DOHH2 (cell line): Measurements from ENCODE around the gene SHLD2.
"Not testable (repeated sequence)": the region's sequence is repeated elsewhere in the genome, so short reads cannot be mapped to it uniquely, and the experiment has no call there.

Source experiments
- H3F3A ChIP-seq: fragments of 200-600 bp; sonication (generic), shearing (Covaris generic); 2 replicates; pipeline ENCODE4 v1.6.0; 2016; ENCODE audit warnings: antibody characterized with exemption, mild to moderate bottlenecking; ENCODE audit not compliant: control insufficient read depth, insufficient read depth
- H3K27ac ChIP-seq: fragments of 200-600 bp; sonication (generic); 2 replicates; pipeline ENCODE4 v1.5.1; 2014; ENCODE audit warnings: low read depth, mild to moderate bottlenecking, low read length, moderate library complexity
- H3K27me3 ChIP-seq: fragments of 200-600 bp; sonication (generic); 2 replicates; pipeline ENCODE4 v1.6.1; 2014; ENCODE audit warnings: mild to moderate bottlenecking, low read length, mixed read lengths; ENCODE audit not compliant: control insufficient read depth
- H3K36me3 ChIP-seq: fragments of 200-600 bp; sonication (generic); 2 replicates; pipeline ENCODE4 v1.6.1; 2014; ENCODE audit warnings: mild to moderate bottlenecking, low read length, moderate library complexity, mixed read lengths; ENCODE audit not compliant: control insufficient read depth
- H3K4me1 ChIP-seq: fragments of 200-600 bp; sonication (generic); 2 replicates; pipeline ENCODE4 v1.6.1; 2014; ENCODE audit warnings: mild to moderate bottlenecking, low read length, mixed read lengths; ENCODE audit not compliant: control insufficient read depth
- H3K4me2 ChIP-seq: fragments of 200-600 bp; sonication (generic); 2 replicates; pipeline ENCODE4 v1.6.0; 2014; ENCODE audit warnings: mild to moderate bottlenecking, low read length, moderate library complexity
- H3K4me3 ChIP-seq: fragments of 200-600 bp; sonication (generic); 2 replicates; pipeline ENCODE4 v1.5.1; 2014; ENCODE audit warnings: mild to moderate bottlenecking, low read length, mixed read lengths
- H3K79me2 ChIP-seq: fragments of 200-600 bp; sonication (generic); 2 replicates; pipeline ENCODE4 v1.6.1; 2014; ENCODE audit warnings: mild to moderate bottlenecking, low read length, mixed read lengths; ENCODE audit not compliant: control insufficient read depth
- H3K9me2 ChIP-seq: fragments of 200-600 bp; sonication (generic); replicated peaks from 2 replicates; pipeline ENCODE4 v1.6.1; 2014; ENCODE audit warnings: mild to moderate bottlenecking, low read length, mixed read lengths; ENCODE audit not compliant: control insufficient read depth
- H3K9me3 ChIP-seq: fragments of 200-600 bp; sonication (generic); 2 replicates; pipeline ENCODE4 v1.6.1; 2014; ENCODE audit warnings: antibody characterized with exemption, low read length, mixed read lengths; ENCODE audit not compliant: control insufficient read depth, insufficient read depth
- H4K20me1 ChIP-seq: fragments of 200-600 bp; sonication (generic); 2 replicates; pipeline ENCODE4 v1.6.0; 2014; ENCODE audit warnings: low read depth, mild to moderate bottlenecking, antibody characterized with exemption, low read length, moderate library complexity; ENCODE audit not compliant: control insufficient read depth, insufficient read depth

The SHLD2 gene

DNA sequence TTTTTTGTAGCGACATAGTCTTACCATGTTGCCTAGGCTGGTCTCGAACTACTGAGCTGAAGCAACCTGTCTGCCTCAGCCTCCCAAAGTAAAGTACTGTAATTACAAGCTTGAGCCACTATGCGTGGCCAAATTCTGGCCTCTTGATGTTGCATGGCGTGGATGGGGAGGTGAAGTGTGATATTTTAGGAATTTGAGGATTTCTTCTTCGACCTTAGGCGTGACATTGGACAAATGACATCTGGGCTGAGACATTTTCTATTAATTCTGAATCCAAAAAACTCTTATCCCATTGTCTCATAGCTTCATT, 48.1 kb downstream of the SHLD2 start:
- not testable (repeated sequence) for H3K4me2 ChIP-seq

DNA sequence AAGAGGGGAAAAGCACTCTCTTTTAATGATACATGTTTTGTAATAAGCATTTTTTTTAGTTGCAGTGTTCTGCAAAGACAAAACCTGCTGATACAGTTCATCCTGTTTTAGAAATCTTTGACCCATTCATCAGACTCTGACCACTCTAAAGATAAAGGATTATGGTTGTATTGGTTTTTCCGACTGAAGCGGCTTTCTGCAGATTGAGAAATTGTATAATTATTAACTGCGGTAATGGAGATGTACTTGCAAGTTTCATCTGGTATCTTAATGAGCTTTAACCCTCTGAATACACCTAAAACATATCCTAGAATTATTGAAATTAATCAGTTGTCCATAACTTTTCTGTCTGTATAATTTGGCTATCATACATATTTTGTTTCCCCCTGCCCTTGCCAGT, 50.6 kb downstream of the SHLD2 start:
- H3K79me2 ChIP-seq, H4K20me1 ChIP-seq, H3K9me3 ChIP-seq, H3K4me2 ChIP-seq, H3K4me1 ChIP-seq, H3K27me3 ChIP-seq, H3K27ac ChIP-seq, H3K9me2 ChIP-seq, H3K4me3 ChIP-seq, H3K36me3 ChIP-seq, H3F3A ChIP-seq: not testable (repeated sequence)

More for the DNA sequence above, 48.1 kb downstream of the SHLD2 start:
- H3K79me2 ChIP-seq, H3K4me1 ChIP-seq, H3K27me3 ChIP-seq, H3K9me2 ChIP-seq, H3K4me3 ChIP-seq, H3K9me3 ChIP-seq, H3K27ac ChIP-seq, H4K20me1 ChIP-seq, H3F3A ChIP-seq, H3K36me3 ChIP-seq: not testable (repeated sequence)

DNA sequence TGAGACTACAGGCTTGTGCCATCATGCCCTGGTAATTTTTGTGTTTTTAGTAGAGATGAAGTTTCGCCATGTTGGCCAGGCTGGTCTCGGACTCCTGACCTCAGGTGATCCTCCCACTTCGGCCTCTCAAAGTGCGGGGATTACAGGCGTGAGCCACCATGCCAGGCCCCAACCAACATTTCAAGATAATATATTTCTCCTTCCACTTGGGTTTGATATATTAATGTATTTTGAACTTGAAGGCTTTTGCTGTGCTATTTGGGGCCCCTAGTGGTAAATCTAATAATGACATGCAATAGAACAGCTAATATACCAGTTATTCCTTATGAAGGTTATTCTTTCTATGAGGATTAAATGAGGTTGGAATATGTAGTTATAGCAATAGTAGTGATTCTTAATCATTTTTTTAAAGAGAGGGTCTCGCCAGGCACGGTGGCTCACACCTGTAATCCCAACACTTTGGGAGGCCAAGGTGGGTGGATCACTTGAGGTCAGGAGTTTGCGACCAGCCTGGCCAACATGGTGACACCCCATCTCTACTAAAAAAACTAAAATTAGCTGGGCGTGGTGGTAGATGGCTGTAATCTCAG, 54.1 kb downstream of the SHLD2 start:
- H3F3A ChIP-seq, H3K79me2 ChIP-seq, H3K9me3 ChIP-seq, H3K4me1 ChIP-seq, H3K4me2 ChIP-seq, H3K36me3 ChIP-seq, H3K27me3 ChIP-seq, H4K20me1 ChIP-seq, H3K27ac ChIP-seq, H3K4me3 ChIP-seq, H3K9me2 ChIP-seq: not testable (repeated sequence)

DNA sequence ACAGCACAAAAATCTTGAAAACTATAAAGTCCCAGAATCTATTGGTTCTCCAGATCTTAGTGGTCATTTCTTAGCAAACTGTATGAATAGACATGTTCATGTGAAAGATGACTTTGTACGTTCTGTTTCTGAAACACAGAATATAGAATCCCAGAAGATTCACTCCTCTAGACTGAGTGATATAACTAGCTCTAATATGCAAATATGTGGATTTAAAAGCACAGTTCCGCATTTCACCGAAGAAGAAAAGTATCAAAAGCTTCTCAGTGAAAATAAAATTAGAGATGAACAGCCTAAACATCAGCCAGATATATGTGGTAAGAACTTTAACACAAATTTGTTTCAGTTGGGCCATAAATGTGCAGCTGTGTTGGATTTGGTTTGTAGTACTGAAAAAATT, 56.5 kb downstream of the SHLD2 start:
- H4K20me1 ChIP-seq, H3K27me3 ChIP-seq, H3K4me1 ChIP-seq, H3K9me3 ChIP-seq, H3K9me2 ChIP-seq, H3F3A ChIP-seq, H3K79me2 ChIP-seq, H3K36me3 ChIP-seq: not testable (repeated sequence)
- Histone ChIP-seq H3K27ac (peak overlapping the region; percentile 32; the same call in 1 of the 2 replicates), H3K4me3 (peak overlapping the region; percentile 34; the same call in 1 of the 2 replicates), H3K4me2 (peak overlapping the region; percentile 39; the same call in 1 of the 2 replicates)

DNA sequence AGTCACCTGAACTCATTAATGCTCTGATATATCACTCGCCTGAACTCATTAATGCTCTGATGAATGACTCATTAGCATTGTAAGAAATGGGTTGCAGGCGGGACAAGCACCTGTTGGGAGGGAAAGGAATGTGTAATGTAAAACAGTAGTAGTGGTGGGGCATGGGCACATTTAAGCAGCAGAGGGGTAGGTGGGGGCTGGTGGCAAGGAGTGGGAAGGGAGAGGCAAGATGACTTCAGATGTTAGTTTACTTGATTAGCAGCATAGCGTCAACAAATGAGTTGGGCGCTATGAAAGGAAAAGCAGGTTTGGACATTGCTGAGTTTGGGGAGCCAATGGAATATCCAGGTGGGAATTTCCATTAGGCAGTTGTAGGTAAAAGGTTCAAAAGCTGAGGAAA, 61.8 kb downstream of the SHLD2 start:
- not testable (repeated sequence) for H3K27ac ChIP-seq, H3K4me3 ChIP-seq, H3K27me3 ChIP-seq, H3K36me3 ChIP-seq, H4K20me1 ChIP-seq, H3K79me2 ChIP-seq, H3K9me2 ChIP-seq, H3F3A ChIP-seq, H3K9me3 ChIP-seq, H3K4me1 ChIP-seq, H3K4me2 ChIP-seq

- not testable (repeated sequence) for H3K4me2 ChIP-seq, H4K20me1 ChIP-seq, H3F3A ChIP-seq, H3K36me3 ChIP-seq, H3K27me3 ChIP-seq, H3K4me1 ChIP-seq, H3K9me3 ChIP-seq, H3K27ac ChIP-seq, H3K79me2 ChIP-seq, H3K9me2 ChIP-seq, H3K4me3 ChIP-seq
Measured at GRCh38 chr10:87157821-87158220, 62.8 kb downstream of the SHLD2 start.

DNA sequence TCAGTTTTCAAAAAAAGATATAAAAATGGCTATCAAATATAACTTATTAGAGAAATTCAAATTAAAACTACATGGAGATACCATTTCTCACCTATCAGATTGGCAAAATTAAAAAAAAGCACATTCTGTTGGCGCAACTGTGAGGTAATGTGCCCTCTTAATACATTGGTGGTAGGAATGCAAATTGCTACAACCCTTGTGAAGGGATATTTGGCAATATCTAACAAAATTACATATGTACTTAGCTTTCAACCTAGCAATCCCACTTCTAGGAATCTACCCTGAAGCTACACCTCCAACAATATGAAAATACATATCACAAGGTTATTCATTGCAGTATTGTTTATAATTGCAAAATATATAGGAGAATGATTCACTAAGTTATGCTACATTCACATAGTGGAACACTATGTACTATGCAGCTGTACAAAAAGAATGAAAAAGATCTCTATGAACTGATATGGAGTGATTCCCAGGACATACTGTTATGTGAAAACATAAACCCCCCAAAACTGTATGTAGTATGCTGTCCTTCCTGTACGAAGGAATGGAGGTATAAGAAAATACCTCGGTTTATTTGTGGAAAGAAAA, 67.8 kb downstream of the SHLD2 start:
- not testable (repeated sequence) for H4K20me1 ChIP-seq, H3K36me3 ChIP-seq, H3K79me2 ChIP-seq, H3K27me3 ChIP-seq, H3K4me2 ChIP-seq, H3K4me1 ChIP-seq, H3F3A ChIP-seq, H3K9me3 ChIP-seq, H3K9me2 ChIP-seq, H3K27ac ChIP-seq, H3K4me3 ChIP-seq

DNA sequence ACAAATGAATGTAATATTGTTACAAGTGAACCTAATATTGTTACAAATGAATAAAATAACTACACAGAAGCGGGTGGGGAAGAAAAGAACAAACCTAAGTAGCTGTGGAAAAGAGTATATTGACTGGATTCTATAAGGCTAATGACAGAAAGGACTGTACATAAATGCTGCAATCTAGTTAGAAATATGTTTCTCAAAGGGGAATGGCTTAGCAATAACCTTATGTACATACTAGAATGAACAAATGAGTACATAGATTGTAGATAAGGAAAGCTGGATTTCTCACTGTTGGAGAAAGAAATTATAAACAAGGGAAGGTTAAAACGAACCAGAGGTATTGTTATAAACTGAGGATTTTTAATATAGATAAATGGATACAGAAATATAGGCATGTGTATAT, 68.4 kb downstream of the SHLD2 start:
- H3K36me3 ChIP-seq, H3K9me2 ChIP-seq, H3K9me3 ChIP-seq, H3F3A ChIP-seq, H3K27ac ChIP-seq, H3K4me1 ChIP-seq, H3K79me2 ChIP-seq, H3K4me2 ChIP-seq, H3K4me3 ChIP-seq, H3K27me3 ChIP-seq, H4K20me1 ChIP-seq: not testable (repeated sequence)
